CD1c-positive myeloid dendritic cell (primary cell): ENCODE results near the gene CACNA1F.
A peak's percentile ranks its signal among the peaks of the same experiment; 100 is the strongest.

Experiments used
- DNase-seq: peaks from one replicate; pipeline ENCODE4 v3.0.0-alpha.2; 2016; ENCODE audit errors: extremely low spot score

Gene CACNA1F

DNA sequence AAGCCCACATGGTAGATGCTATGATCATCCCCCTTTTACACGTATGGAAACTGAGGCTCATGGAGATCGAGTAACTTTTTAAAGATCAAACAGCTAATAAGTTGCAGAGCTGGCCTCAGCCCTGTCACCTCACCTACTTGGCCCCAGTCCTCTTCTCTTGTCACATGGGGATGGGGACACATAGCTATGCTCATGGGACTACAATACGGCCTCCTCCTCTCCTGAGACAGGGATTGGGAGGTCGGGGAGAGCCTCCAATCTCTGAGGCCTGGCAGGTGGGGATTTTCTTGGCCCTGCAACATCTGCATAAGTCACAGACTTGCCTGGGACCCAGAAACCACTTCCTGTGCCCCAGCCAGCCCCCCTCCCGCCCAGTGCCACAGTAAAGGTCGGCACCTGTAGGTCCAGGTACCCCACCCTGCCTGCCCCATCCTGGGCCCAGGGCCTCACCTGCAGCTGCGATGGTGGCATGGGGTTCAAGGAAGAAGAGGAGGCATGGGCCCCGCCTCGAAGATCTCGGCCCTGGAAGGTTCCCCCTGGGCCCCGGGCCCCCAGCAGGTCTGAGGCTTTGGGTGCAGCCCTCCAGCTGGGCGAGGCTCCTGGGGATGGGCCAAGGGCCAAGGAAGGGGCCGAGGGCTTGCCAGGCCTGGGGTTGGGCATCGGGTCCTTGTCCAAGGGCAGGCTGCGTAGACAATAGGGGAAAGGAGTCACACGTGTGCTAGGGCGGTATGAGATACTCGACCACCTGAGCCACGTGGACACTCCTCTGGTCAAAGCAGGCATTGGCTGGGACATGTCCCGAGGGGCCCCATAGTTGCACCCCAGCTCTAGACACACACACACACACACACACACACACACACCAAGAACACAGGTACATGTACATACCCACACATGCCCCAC, 25.0 kb upstream of the CACNA1F start:
- no peak for DNase-seq

DNA sequence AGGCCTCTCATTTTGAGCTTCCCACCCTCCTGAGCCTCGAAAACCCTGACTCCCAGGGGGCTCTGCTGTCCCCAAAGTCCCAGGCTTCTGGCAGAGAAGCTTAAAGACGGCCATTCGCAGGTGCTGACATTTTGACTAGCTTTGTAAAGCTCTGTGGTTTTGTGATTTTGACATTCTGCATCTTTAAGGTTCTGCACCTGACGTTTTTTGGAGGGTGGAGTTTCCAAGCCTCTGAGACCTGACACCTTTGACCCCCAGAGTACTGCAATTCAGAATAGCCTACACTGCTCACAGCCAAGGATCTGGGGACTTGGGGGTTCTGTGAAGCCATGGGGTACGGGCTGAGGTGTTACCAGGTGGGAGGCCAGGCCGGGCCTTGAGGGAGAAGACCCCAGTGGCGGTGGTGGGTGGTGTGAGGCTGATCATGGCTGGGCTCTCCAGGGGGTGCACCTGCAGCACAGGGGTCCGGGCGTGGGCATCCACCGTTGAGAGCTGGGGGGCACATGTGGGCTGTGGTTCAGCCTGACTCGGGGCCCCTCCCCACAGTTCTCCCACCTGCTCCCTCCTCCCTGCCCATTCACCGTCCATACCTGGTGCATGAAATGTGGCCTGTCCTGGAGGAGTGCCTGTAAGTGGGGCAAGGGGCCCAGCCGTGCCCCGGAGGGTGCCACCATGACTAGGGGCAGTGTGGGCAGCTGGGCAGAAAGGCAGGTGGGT, 24.1 kb upstream of the CACNA1F start:
- DNase-seq = no peak

DNA sequence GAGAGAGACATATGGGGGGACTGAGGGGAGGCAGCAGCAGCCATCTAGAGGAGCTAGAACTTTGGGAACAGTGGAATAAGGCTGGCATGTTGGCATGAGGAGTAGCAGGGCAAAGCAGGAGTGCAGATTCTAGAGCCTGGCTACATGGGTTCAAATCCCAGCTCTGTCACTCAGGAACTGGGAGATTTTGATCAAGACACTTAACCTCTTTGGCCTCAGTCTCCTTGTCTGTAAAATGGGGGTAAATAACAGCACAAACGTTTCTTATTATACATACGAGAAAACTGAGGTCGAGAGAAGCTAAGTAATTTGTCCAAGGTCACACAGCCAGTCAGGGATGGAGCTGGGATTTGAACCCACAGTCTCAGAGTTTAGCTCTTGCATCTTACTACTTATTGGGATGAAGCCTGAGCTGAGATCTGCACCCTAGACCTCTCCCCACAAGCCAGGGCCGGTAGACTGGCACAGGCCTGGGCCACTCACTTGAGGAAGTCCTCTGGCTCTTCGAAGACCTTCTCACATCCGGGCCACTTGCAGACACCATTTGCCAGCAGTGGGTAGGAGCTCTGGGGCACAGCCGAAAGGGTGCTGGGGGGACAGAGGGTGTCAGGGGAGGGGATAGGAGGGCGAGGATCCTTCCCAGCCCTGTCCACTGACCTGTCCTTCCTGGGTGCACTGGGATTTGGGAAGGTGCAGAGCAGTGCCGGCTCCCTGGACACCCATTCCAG, 23.3 kb upstream of the CACNA1F start:
- DNase-seq = no peak

DNA sequence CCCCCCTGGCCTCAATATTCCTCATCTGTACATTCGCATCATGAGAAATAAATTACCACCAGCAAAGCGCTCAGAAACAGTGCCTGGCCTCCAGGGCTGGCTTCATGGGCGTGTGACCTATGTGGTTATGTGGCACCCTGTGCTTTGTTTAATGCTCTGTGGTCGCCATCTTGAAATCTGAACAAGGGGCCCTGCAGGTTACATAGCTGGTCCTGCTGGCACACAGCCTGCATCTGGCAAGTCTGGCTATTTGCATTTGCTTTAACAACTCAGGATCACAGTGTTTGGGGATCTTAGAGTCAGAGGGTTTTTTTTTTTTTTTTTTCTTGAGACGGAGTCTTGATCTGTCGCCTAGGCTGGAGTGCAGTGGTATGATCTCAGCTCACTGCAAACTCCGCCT, 21.5 kb upstream of the CACNA1F start:
- DNase-seq = no peak

GRCh38 chrX:49251325-49251724, 18.2 kb upstream of the CACNA1F start:
- no peak for DNase-seq

GRCh38 chrX:49250578-49250977, 17.4 kb upstream of the CACNA1F start:
- no peak for DNase-seq

- no peak for DNase-seq
These were observed 16.9 kb upstream of the CACNA1F start for GRCh38 chrX:49250066-49250465.

DNA sequence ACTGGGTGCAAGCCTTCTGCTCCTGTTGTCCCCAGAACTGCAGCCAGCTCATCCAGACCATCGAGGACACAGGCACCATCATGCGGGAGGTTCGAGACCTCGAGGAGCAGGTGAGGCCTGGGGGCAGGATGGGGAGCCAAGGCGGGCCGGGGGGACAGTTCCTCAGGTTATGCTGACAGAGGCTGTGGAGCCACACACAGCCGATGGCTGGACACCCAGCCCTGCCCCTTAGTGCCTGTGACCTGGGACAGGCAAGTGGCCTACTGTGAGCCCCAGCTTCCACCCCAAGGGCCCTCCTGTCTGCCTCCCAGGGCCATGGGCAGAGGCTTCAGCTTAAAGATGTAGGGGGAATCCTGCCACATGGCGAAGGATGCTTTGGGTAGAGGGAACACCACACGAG, 16.5 kb upstream of the CACNA1F start:
- DNase-seq = no peak

- DNase-seq = no peak
These were observed 15.9 kb upstream of the CACNA1F start for GRCh38 chrX:49249071-49249470.

DNA sequence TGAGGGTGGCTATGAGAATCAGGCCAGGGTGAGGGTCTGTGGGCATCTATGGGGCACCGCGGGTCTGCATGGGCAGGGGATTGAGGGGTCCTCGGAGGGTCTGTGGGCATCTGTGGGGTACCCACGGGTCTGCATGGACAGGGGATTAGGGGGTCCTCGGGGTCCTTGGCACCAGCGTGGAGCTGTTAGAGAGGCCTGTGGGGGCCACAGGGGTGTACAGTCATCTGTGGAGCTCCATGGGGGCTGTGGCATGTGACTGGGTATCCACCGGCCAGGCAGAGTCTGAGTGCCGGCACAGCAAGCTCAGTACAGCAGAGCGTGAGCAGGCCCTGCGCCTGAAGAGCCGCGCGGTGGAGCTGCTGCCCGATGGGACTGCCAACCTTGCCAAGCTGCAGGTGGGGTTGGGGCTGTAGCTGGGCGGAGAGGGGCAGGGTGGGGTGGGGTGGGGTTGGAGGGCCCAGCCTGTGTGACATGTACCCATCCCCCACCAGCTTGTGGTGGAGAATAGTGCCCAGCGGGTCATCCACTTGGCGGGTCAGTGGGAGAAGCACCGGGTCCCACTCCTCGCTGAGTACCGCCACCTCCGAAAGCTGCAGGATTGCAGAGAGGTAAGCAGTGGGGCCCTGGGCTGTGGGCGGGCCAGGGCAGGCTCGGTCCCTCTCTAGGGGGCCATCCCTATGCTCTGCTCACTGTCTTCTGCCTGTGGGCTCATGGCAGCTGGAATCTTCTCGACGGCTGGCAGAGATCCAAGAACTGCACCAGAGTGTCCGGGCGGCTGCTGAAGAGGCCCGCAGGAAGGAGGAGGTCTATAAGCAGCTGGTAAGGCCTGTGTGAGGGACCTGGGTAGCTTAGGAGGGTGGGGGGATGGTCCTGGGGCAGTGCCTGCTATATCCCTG, 15.0 kb upstream of the CACNA1F start:
- no peak for DNase-seq

DNA sequence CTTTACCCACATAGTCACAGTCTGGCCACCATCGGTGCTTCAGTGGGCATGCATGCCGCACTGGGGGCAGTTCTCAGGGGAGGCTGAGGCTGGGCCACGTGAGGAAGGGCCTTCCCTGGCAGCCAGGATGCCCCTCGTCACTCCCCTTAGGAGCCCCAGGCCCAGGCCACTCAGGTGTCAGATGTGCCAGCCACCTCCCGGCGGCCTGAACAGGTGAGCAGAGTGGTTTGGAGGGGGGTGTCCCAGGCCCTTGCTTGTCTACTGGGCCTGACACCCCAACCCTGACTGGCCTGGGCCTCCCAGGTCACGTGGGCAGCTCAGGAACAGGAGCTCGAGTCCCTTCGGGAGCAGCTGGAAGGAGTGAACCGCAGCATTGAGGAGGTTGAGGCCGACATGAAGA, 14.2 kb upstream of the CACNA1F start:
- DNase-seq = no peak

DNA sequence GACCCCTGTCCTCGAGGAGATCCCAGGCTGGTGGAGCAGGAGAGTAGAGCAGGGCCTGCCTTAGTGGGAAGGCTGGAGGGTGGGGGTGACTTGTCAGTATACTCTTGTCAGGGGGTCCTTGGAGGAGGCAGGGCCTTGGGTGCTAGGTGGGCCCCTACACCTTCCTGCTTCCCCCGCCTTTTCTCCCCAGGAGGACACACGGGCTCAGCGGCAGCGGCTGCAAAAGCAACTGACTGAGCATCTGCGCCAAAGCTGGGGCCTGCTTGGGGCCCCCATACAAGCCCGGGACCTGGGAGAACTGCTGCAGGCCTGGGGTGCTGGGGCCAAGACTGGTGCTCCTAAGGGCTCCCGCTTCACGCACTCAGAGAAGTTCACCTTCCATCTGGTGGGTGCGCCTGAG, 13.4 kb upstream of the CACNA1F start:
- no peak for DNase-seq

GRCh38 chrX:49244207-49244606, 11.1 kb upstream of the CACNA1F start:
- no peak for DNase-seq

DNA sequence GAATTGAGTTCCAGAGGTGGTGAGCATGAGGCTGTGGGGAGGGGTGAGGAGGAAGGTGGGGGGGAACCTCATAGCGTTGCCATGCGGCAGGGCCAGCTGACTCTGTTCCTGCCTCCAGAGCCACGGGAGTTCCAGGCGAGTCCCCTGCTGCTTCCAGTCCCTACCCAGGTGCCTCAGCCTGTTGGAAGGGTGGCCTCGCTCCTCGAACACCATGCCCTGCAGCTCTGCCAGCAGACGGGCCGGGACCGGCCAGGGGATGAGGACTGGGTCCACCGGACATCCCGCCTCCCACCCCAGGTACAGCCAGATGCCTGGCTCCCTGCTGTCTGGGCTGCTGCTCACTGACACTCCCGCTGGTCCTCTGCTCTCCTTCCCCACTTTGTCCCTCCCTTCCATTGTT, 10.0 kb upstream of the CACNA1F start:
- no peak for DNase-seq

DNA sequence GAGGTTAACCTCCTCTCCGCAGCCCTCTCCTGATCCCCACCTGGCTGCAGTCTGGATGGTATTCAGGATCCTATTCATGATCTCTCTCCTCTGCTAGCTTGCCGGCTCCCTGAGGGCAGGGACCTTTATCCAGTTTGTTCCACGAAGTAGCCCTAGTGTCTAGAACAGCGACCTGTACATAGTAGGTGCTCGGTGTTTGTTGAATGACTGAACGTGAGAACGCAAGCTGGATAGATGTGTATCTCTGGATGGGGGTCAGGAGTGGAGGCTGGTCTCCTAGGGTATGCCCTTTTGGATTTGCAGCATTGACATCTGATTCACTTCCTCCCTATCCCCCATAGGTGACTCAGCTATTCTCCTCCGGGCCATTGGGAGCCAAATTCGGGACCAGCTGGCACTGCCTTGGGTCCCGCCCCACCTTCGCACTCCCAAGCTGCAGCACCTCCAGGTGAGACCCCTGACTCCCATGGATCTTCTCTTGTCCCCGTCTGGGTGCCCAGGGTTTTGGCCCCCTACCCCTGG, 9.5 kb upstream of the CACNA1F start:
- DNase-seq = no peak

DNA sequence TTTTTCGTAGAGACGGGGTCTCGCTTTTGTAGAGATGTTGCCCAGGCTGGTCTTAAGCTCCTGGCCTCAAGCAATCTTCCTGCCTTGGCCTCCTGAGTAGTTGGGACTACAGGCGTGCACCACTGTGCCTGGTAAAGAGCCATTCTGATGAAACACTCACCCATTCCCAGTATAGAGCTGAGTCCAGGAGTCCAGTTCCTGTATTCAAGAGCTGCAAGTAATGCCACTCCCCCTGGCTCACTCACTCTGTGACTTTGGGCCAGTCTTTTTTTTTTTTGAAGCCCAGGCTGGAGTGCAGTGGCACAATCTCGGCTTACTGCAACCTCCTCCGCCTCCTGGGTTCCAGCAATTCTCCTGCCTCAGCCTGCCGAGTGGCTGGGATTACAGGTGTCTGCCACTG, 5.6 kb upstream of the CACNA1F start:
- peak; percentile 7 for DNase-seq

GRCh38 chrX:49237060-49237459, 3.9 kb upstream of the CACNA1F start:
- DNase-seq = peak; percentile 69

DNA sequence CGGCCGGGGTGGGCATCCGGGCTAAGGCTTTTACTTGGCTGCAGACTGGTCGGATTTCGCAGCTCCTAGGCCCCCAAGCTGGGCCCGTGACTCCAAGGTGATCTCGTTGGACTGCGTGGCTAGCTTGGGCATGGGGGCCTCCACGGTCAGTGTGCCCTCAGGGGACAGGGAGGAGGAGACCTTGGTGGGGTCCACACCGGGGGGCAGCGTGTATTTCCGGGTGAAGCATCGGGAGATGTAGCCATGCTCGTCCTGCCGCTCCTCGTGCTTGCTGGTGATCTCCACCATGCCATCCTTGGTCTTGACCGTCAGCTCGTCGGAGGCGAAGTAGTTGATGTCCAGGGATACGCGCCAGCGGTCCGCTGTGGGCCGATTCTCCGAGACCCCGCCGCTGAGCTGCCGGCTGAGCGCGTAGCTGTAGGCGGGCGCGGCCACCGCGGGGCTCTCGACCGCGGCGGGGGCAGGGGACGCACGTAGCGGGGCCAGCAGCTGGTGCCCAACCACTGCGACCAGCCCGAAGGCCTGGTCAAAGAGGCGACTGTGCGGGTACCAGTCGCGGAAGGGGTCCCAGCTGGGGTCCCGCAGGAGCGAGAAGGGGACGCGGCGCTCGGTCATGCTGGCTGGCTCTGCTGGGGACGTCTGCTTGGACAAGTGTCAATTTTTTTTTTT, 881 bp upstream of the CACNA1F start:
- no peak for DNase-seq

- DNase-seq = no peak
These were observed 615 bp downstream of the CACNA1F start for GRCh38 chrX:49232525-49232924.

DNA sequence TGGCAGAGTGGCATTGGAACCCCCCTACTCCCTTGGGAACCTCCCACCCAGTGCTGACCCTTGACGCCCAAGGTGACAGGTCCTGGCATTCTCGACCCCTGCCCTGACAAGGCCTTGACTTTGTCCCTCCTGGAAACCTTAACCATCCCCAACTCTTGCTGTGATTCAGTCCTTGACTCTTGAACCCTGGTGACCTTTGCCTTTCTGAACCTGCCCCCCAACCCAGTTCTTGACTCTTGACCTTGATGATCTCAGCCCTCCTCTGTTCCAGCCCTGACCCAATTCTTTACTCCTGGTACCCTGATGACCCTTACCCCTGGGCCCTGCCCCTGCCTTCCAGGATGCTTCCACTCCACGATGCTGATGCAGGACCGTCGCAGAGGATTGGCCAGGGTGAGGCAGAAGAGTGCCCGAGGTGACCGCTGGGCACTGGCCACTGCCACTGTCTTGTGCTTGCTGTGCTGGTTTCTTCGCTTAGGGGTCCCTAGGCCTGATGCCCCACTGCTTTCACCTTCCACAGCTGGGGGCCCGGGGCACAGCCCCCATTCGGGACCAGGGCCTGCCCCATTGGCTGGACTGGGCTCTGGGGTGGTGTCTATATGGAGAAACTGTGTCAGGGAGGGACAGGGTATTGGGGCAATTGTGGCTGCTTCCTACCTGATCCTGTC, 1.7 kb downstream of the CACNA1F start:
- DNase-seq = no peak
